ENCODE data around the gene NAV1.

NAV1 gene

GRCh38 chr1:201555593-201555945, 16.6 kb downstream of the NAV1 start:
- Histone ChIP-seq H3K4me3 (ENCODE audit: low read length) (no peak overlapping the region), H3K27ac (ENCODE audit: low read depth, low read length) (no peak overlapping the region), H3K27me3 (ENCODE audit: control insufficient read depth, low read length) (peaks cover 3% of the 10 kb centered on the region; the same call in 1 of the 2 replicates), H4K20me1 (ENCODE audit: control insufficient read depth, insufficient read depth, low read depth, low read length) (0 out of 2 replicates have a peak, but pooled peaks cover 3% of the 10 kb centered on the region), H3K79me2 (ENCODE audit: control insufficient read depth, low read length) (no peaks in the 10 kb centered on the region), H3K4me1 (ENCODE audit: control insufficient read depth, low read length) (no peaks in the 10 kb centered on the region; the same call in 1 of the 2 replicates), H3K4me2 (ENCODE audit: low read length) (no peak overlapping the region), H3K9me2 (replicated peaks; ENCODE audit: control insufficient read depth, low read length) (no peaks in the 10 kb centered on the region), H3F3A (ENCODE audit: control insufficient read depth, insufficient read depth) (no peaks in the 10 kb centered on the region), H3K36me3 (ENCODE audit: control insufficient read depth, low read length) (no peaks in the 10 kb centered on the region), H3K9me3 (ENCODE audit: control insufficient read depth, insufficient read depth, low read length) (no peaks in the 10 kb centered on the region)
- TF ChIP-seq CTCF (IDR thresholded peaks at IDR 0.05; ENCODE audit: low read depth, low read length, poor library complexity, severe bottlenecking) (no peak), EZH2phosphoT487 (IDR thresholded peaks at IDR 0.05; ENCODE audit: borderline replicate concordance, low read length) (no peak)

DNA sequence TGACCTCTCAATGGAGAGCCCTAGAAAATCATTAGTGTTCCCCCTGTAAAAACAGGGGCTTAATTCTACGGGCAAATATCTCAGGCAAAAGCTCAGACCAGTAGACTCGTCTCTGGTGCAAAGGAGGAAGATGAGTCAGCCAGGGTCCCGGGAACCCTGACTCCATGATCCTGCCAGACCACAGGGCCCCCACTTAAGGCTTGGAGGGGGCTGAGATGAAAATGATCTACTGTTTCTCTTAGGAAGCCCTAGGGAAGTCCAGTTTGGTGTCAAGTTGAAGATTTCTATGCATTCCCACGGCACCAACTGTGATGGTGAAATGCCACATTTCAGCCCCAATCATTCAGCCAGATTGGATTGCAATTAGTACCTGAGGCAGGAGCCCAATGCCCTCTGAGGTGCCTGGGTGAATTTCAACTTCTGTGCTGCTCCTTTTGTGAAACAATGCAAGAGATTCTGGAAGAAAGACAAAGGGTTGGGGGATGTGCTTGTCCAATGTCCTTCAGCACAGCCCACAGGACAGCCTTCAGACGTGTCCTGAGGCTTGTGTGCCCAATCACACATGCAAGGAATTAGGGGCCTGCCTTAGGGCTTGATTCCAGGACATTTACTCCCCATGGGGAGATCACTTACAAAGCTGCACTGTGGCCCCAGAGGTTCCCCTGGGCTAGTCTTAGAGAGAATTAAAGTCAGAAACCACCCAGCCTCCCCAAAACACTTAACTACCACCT, 18.1 kb downstream of the NAV1 start:
- Histone ChIP-seq H3K79me2 (ENCODE audit: control insufficient read depth, low read length) (no peaks in the 10 kb centered on the region), H3K9me2 (replicated peaks; ENCODE audit: control insufficient read depth, low read length) (no peaks in the 10 kb centered on the region), H3K4me1 (ENCODE audit: control insufficient read depth, low read length) (no peaks in the 10 kb centered on the region; the same call in 1 of the 2 replicates), H3K36me3 (ENCODE audit: control insufficient read depth, low read length) (no peaks in the 10 kb centered on the region), H3K9me3 (ENCODE audit: control insufficient read depth, insufficient read depth, low read length) (no peaks in the 10 kb centered on the region), H3F3A (ENCODE audit: control insufficient read depth, insufficient read depth) (no peaks in the 10 kb centered on the region), H4K20me1 (ENCODE audit: control insufficient read depth, insufficient read depth, low read depth, low read length) (0 out of 2 replicates have a peak, but pooled peaks cover 3% of the 10 kb centered on the region), H3K4me2 (ENCODE audit: low read length) (no peak overlapping the region), H3K27ac (ENCODE audit: low read depth, low read length) (no peak overlapping the region), H3K4me3 (ENCODE audit: low read length) (no peak overlapping the region), H3K27me3 (ENCODE audit: control insufficient read depth, low read length) (peaks cover 3% of the 10 kb centered on the region; the same call in 1 of the 2 replicates)
- TF ChIP-seq CTCF (IDR thresholded peaks at IDR 0.05; ENCODE audit: low read depth, low read length, poor library complexity, severe bottlenecking): no peak
- TF ChIP-seq EZH2phosphoT487 (IDR thresholded peaks at IDR 0.05; ENCODE audit: borderline replicate concordance, low read length): no peak

- no peaks in the 10 kb centered on the region for H3K9me2 ChIP-seq (replicated peaks; ENCODE audit: control insufficient read depth, low read length)
Measured at GRCh38 chr1:201557572-201557958, 18.6 kb downstream of the NAV1 start.

More at GRCh38 chr1:201557572-201557958, 18.6 kb downstream of the NAV1 start:
- Histone ChIP-seq H3K4me1 (ENCODE audit: control insufficient read depth, low read length) (no peaks in the 10 kb centered on the region; the same call in 1 of the 2 replicates), H3K27me3 (ENCODE audit: control insufficient read depth, low read length) (peaks cover 3% of the 10 kb centered on the region; the same call in 1 of the 2 replicates), H3F3A (ENCODE audit: control insufficient read depth, insufficient read depth) (no peaks in the 10 kb centered on the region), H3K27ac (ENCODE audit: low read depth, low read length) (no peak overlapping the region), H3K79me2 (ENCODE audit: control insufficient read depth, low read length) (no peaks in the 10 kb centered on the region), H4K20me1 (ENCODE audit: control insufficient read depth, insufficient read depth, low read depth, low read length) (0 out of 2 replicates have a peak, but pooled peaks cover 3% of the 10 kb centered on the region), H3K4me3 (ENCODE audit: low read length) (no peak overlapping the region), H3K9me3 (ENCODE audit: control insufficient read depth, insufficient read depth, low read length) (no peaks in the 10 kb centered on the region), H3K4me2 (ENCODE audit: low read length) (no peak overlapping the region), H3K36me3 (ENCODE audit: control insufficient read depth, low read length) (no peaks in the 10 kb centered on the region)
- TF ChIP-seq EZH2phosphoT487 (IDR thresholded peaks at IDR 0.05; ENCODE audit: borderline replicate concordance, low read length) (no peak), CTCF (IDR thresholded peaks at IDR 0.05; ENCODE audit: low read depth, low read length, poor library complexity, severe bottlenecking) (no peak)
